HG02885 (cell line): ENCODE results near the gene RND2.
A peak's percentile ranks its signal among the peaks of the same experiment; 100 is the strongest.
"Not testable (repeated sequence)": the region's sequence is repeated elsewhere in the genome, so short reads cannot be mapped to it uniquely, and the experiment has no call there.

ENCODE experiments used
- ATAC-seq: cut with Tn5 transposase; IDR thresholded peaks from one replicate; pipeline ENCODE4 v1.9.1; 2021; ENCODE audit warnings: mild to moderate bottlenecking; ENCODE audit not compliant: unreplicated experiment, poor library complexity

The RND2 gene

DNA sequence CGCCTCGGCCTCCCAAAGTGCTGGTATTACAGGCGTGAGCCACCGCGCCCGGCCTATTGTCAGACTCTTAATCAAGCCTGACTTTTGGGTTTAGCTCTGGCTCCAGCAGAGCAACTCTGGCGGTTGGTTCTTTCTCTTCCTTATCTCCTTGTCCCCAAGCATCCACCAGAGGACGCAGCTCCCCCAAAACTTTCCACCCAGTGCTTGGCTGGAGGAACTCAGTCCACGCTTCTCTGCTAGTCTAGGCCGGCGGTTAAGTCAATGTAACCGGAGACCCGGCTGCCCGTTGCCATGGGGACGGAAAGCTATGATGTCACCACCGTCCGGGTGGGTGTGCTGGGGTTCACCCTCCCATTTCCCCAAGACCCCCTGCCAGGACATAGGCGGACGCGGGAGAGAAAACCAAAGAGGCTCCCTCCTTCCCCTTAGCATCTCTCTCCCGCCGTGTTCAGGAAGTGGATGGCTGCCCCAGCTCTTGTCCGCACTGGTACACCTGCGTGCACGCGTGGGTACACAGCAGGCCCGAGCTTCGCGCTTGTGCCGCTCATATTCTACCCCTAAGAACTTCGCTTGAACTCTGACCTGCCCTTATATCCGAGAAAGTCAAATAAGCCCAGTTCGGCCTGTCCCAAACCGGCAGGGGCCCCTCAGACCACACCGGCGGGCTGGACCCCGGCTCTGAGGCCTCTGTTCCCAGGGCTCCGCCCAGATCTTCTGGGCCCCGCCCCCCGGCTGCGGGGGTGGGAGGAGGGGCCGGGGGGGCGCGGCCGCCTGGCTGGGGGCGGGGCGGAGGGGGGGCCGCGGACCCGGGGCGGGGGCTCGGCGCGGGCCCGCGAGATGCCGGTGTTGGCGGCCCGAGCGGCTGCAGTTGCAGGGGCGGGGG, at the start of gene RND2:
TSS of gene RND2 (plus strand) at position 825 of the 883 bp plus-strand sequence. CDS start 117 bp downstream, outside the sequence.
- ATAC-seq = peak; percentile 38

GRCh38 chr17:42975265-42975664, 49.8 kb upstream of the RND2 start:
- no peak for ATAC-seq

DNA sequence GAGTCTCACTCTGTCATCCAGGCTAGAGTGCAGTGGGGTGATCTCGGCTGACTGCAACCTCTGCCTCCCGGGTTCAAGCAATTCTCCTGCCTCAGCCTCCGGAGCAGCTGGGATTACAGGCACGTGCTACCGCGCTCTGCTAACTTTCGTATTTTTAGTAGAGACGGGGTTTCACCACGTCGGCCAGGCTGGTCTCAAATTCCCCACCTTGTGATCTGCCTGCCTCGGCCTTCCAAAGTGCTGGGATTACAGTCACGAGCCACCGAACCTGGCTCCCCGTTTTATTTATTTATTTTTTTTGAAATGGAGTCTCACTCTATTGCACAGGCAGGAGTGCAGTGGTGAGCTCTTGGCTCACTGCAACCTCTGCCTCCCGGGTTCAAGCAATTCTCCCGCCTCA, 49.3 kb upstream of the RND2 start:
- ATAC-seq = not testable (repeated sequence)

- ATAC-seq = peak; percentile 27
Observed at GRCh38 chr17:42979511-42980273, 45.3 kb upstream of the RND2 start, which contains the start of gene PTGES3L. PTGES3L (minus strand) TSS chr17:42980080; CDS start chr17:42980053, 27 bp downstream.

DNA sequence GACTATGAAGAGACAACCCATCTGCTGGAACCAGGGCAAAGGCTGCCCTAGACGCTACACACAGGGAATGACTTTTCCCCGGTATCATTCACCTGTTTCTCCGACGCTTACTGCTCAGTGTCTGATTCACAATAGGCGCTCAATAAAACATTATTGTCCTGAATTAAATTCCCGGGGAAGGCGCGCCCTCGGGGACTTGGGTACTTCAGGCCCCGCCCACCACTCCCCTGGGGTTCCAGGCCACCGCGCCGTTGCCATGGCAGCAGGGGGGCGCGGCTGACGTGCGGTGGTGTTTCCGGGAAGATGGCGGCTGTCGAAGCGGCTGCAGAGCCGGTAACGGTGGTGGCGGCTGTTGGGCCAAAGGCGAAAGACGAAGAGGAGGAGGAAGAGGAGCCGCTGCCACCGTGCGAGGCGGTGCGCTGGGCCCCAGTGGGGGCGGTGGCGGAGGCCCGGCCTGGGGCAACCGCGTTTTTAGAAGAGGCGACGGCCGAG, 44.7 kb upstream of the RND2 start, which contains the start of gene RUNDC1:
TSS of gene RUNDC1 (plus strand) at position 292 of the 492 bp plus-strand sequence. CDS start at position 304, 12 bp downstream.
- peak; percentile 80 for ATAC-seq

DNA sequence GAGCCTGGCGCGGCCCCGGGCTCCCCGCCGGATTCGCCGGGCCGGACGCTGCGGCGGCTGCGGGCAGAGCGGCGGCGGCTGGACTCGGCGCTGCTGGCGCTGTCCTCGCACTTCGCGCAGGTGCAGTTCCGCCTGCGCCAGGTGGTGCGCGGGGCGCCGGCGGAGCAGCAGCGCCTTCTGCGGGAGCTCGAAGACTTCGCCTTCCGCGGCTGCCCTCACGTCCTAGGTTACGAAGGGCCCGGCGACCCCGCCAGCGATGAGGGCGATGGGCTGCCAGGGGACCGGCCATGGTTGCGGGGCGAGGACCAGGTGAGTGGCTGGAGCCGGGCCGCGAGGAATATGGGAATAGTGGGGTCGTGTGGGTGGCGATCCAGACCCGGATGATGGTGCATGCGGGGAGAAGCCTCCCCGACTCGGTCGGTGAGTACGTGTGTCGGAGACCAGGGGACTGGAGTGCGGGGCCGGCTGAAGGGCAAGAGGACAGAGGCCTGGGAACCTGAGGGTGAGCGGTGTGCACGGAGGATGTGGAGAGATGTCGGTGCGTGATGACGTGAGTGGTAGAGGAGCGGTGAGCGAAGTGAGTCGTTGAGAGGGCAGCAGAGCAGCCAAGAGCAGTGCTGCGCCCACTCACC, 44.1 kb upstream of the RND2 start:
- ATAC-seq = peak; percentile 49

DNA sequence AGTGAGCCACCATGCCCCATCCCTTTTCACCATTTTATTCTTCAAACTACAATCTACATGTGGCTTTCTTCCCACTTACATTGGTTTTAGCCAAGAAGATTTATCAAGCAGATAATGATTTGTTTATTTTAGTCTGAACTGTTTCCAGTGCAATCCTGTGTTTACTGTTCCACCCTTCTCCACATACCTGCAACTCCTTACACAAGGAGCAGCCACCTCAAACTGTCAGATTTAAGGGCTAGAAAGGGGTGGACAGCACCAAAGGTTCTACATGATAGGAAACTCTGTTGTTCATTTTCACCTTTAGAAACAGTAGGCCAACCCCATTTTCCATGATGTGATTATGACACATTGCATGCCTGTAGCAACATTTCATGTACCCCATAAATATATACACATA, 42.8 kb upstream of the RND2 start:
- no peak for ATAC-seq

DNA sequence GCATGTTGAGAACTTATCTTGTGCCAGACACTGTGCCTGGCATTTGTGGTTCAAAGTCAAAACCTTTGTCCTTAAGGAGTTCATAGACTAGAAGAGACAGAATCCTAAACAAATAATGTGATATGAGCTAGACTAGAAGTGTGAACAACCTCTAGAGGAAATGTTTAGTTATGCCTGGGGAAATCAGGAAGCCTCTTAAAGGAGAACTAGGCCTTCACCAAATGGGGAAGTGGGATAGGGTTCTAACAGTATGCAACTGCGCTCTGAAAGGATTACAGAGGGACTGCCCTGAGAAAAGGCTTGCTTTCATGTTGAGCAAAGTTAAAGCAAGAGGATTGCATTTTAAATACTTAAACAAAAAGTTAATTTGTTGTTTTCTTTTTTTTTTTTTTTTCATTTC, 39.8 kb upstream of the RND2 start:
- no peak for ATAC-seq

DNA sequence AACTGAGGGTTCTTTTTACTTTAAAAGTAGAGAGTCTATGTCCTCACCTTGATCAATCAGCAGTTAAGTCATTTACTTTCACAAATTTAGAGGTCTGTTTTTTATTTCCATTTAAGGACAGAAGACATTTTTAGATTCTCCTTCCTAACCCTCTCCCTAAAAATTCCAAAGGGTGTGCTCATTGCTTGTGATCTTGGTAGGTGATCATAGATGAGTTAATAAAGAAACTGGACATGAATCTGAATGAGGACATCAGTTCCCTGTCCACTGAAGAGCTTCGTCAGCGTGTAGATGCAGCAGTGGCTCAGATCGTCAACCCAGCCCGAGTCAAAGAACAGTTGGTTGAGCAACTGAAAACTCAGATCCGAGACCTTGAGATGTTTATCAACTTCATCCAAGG, 35.9 kb upstream of the RND2 start:
- no peak for ATAC-seq

DNA sequence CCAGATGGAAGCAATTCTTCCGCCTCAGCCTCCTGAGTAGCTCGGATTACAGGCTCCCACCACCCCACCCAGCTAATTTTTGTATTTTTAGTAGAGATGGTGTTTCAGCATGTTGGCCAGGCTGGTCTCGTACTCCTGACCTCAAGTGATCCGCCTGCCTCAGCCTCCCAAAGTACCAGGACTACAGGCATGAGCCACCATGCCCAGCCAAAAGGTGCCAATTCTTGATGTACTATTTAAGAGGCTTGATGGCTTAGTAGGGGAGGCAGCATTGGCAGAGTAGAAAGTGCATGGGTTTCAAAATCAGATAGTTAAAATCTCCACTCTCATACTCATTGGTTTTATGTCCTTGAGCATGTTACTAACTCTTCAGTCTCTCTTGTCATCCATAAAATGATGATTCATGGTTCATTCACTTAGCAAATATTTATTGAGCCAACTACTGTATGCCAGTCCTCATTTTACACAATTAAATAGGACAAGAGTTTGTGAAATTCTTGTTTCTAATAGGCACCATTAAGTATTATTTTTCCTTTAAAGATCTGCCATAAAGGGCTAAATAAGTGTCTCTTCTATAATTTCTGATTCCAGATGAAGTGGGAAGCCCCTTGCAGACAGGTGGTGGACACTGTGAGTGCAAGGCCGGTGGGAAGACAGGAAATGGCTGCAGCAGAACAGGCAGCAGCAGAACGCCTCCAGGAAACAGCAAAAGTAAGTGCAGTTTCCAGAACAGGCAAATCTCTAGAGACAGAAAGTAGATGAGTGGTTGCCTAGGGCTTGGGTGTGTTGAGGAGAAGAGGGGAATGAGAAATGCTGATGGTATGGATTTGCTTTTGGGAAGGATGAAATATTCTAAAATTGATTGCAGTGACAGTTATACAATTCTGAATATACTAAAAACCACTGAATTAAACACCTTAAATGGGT, 35.0 kb upstream of the RND2 start:
- ATAC-seq = no peak

GRCh38 chr17:42991471-42991870, 33.6 kb upstream of the RND2 start:
- no peak for ATAC-seq

DNA sequence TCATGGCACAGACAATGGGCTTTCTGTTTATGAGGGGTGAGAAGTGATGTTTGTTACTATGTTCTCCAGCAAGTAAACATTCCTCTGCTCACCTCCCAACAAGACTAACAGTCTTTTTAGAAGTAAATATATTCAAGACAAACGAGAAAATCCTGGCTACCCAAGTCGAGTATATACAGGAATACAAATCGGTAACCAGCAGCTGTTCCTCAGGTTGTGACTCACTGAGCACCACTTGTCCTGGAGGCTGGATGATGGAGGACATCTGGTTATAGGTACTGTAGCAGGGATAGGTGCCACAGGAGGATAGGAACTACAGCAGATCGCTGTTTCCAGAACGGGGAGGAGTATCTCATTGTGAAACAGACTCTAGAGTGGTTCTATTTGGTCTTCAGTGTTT, 32.2 kb upstream of the RND2 start:
- ATAC-seq = no peak

DNA sequence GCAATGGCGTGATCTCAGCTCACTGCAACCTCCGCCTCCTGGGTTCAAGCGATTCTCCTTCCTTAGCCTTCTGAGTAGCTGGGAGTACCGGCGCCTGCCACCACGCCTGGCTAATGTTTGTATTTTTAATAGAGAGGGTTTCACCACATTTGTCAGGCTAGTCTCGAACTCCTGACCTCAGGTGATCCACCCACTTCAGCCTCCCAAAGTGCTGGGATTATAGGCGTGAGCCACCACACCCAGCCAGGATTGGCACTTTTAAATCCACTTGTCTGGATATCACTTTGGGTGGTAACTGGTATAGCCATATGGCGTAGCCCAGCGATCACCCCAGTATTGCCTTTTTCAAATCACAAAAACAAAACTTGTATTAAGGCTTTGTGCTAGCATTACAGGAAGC, 31.1 kb upstream of the RND2 start:
- not testable (repeated sequence) for ATAC-seq

DNA sequence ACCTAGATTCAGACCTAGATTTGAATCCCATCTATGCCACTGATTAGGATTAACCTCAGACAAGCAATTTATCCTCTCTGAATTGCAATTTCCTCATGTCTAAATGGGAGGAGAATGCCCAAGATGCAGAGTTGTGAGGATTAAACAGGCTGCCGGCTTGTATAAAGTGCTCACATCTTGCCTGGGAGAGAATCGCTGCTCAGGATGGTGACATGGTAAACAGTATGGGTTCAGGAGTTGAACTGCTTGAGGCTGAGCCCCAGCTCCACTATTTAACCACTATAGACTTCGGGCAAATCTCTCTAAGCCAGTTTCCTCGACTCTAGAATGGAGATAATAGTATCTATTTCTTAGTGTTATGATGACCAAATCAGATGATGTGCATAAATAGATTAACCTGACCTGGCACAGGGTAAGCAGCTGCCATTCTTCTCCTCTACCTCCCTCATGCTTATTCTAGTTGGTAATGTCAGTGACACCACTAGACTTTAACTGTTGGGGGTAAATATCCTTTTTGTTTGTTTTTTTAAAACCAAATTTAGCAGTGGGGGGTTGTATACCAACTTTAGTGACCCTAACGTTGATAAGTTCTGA, 27.5 kb upstream of the RND2 start:
- no peak for ATAC-seq

DNA sequence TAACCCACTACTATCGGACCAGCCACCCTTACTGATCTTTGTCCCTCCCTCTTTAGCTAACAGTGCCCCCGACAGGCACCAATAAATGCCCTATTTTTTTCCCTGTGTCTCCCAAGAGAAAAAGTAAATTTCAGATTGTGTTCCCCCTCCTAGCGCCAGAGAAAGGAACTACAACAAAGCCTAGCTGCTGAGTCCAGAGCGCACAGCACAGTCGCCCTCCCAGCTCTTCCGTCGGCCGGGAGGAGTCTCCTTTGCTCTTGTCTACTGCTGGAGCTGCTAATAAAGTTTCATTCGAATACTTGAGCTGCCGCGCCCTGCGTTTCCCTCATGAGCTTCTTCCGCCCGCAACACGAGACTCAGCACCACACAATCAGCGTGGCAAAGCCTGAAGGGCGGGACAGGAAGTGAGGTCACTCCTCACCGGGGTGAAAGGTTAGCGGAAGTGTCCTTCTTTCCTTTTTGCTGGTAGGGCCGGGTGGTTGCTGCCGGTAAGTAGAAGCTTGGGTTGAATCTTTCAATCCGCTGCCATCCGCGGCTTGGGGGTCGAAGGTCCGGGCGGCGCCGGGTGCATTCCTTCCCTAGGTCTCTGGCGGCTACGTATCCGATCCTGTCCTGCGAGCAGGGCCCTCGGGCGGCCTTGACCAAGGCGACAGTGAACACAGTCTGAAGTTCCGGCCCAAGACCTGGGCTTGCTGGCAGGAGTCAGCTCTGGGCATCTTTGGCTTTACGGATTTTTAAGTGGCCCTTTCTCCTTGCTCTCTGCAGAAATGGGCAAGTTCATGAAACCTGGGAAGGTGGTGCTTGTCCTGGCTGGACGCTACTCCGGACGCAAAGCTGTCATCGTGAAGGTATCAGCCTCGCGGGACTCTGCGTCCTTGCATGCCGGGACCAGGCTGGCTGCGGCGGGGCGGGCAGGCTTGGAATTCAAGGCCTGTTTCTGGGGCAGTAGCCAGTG, 26.8 kb upstream of the RND2 start, which contains the start of gene RPL27:
TSS of gene RPL27 (plus strand) at position 436 of the 955 bp plus-strand sequence. CDS start at position 768, 332 bp downstream.
- ATAC-seq = peak; percentile 95

DNA sequence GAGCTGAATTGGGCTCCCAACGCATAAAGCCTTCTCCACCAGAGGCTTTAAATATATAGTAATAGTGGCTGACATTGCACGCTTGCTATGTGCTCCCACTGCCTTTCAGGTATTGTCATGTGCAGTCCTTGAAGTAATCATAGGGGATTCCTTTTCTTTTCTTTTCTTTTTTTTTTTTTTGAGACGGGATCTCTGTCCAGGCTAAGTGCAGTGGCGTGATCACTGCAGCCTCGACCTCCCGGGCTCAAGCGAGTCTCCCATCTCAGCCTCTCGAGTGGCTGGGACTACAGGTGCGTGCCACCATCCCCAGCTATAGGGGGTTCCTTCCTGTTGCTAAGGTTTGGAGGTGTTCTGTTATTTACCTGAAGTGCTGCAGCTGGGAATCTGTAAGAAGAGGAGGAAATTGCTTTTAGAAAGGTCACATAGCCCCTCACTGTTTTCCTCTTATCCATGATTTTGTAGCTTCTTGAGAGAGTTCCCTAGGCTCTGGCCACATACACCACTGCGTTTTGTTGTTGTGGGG, 26.0 kb upstream of the RND2 start:
- ATAC-seq = no peak

GRCh38 chr17:43000894-43001293, 24.1 kb upstream of the RND2 start:
- ATAC-seq = not testable (repeated sequence)
